Measurements from ENCODE around the gene APOBEC3H. TPM values are rescaled to one million over a fixed set of nuclear protein-coding genes. Genes with fewer than 3 reads are reported as not detected.
"Not testable (repeated sequence)": the region's sequence is repeated elsewhere in the genome, so short reads cannot be mapped to it uniquely, and the experiment has no call there.

APOBEC3H gene
- total RNA-seq, 2 donors from 2014 or later = not detected

- intact Hi-C loops (cut with DNase I) = no loop called here
- Histone ChIP-seq H3K27me3 (no peaks in the 10 kb centered on the region), H3K4me3 (no peak overlapping the region), H3K27ac (no peak overlapping the region), H3K9me3 (no peaks in the 10 kb centered on the region), H3K4me1 (no peaks in the 10 kb centered on the region), H3K36me3 (replicated peaks in 1 of 2; ENCODE audit: insufficient read depth in 1 of 2, low read depth in 2 of 2) (no peaks in the 10 kb centered on the region)
- DNase-seq (no peak), ATAC-seq (no peak)
- TF ChIP-seq POLR2A (IDR thresholded peaks at IDR 0.05) (no peak), CTCF (IDR thresholded peaks at IDR 0.05) (no peak)
- 61 to 69% methylated on average over 12 to 13 of the region's 13 CpGs for WGBS, 2 donors
These were observed 28.8 kb upstream of the APOBEC3H start for GRCh38 chr22:39068033-39068785.

- DNase-seq = no peak
- Histone ChIP-seq H3K27me3 (no peaks in the 10 kb centered on the region), H3K4me1 (no peaks in the 10 kb centered on the region), H3K36me3 (replicated peaks in 1 of 2; ENCODE audit: insufficient read depth in 1 of 2, low read depth in 2 of 2) (no peaks in the 10 kb centered on the region), H3K4me3 (no peak overlapping the region), H3K27ac (no peak overlapping the region), H3K9me3 (no peaks in the 10 kb centered on the region)
- WGBS, 2 donors = 80 to 88% methylated on average over 7 of the region's 7 CpGs
- TF ChIP-seq CTCF (IDR thresholded peaks at IDR 0.05) (no peak), POLR2A (IDR thresholded peaks at IDR 0.05) (no peak)
- ATAC-seq = no peak
- intact Hi-C loops (cut with DNase I) = no loop called here
These were observed 26.9 kb upstream of the APOBEC3H start for GRCh38 chr22:39070186-39070585.

- not testable (repeated sequence) for ATAC-seq
These were observed 24.5 kb upstream of the APOBEC3H start for GRCh38 chr22:39072581-39072981.

GRCh38 chr22:39073981-39074380, 23.1 kb upstream of the APOBEC3H start:
- peaks cover 9% of the 10 kb centered on the region for H3K4me1 ChIP-seq
- no peaks in the 10 kb centered on the region for H3K9me3 ChIP-seq
- no peaks in the 10 kb centered on the region for H3K27me3 ChIP-seq
- ATAC-seq (no peak), DNase-seq (no peak)
- H3K4me3 ChIP-seq = no peak overlapping the region
- no peak overlapping the region for H3K27ac ChIP-seq
- 46 to 47% methylated on average over 2 of the region's 2 CpGs for WGBS, 2 donors
- no peaks in the 10 kb centered on the region for H3K36me3 ChIP-seq (replicated peaks in 1 of 2; ENCODE audit: insufficient read depth in 1 of 2, low read depth in 2 of 2)
- TF ChIP-seq CTCF (IDR thresholded peaks at IDR 0.05) = no peak
- no peak for TF ChIP-seq POLR2A (IDR thresholded peaks at IDR 0.05)
- intact Hi-C loops (cut with DNase I) = no loop called here

More at GRCh38 chr22:39072581-39072981, 24.5 kb upstream of the APOBEC3H start:
- H3K36me3 ChIP-seq (replicated peaks in 1 of 2; ENCODE audit: insufficient read depth in 1 of 2, low read depth in 2 of 2); intact Hi-C loops (cut with DNase I); H3K27me3 ChIP-seq; H3K27ac ChIP-seq; H3K4me3 ChIP-seq; DNase-seq; H3K4me1 ChIP-seq; H3K9me3 ChIP-seq: not testable (repeated sequence)
- 63 to 81% methylated on average over 6 to 7 of the region's 7 CpGs for WGBS, 2 donors

- DNase-seq; H3K4me3 ChIP-seq; ATAC-seq; H3K36me3 ChIP-seq (replicated peaks in 1 of 2; ENCODE audit: insufficient read depth in 1 of 2, low read depth in 2 of 2); H3K27ac ChIP-seq; H3K9me3 ChIP-seq; H3K27me3 ChIP-seq; H3K4me1 ChIP-seq; intact Hi-C loops (cut with DNase I): not testable (repeated sequence)
- WGBS, 2 donors = 38 to 66% methylated on average over 6 to 14 of the region's 24 CpGs
These were observed 20.7 kb upstream of the APOBEC3H start for GRCh38 chr22:39076155-39077025.
